SK-N-SH (cell line): ENCODE data around the gene HNRNPM.

ENCODE experiments used
- CTCF ChIP-seq: fragments of 200-600 bp; sonication (generic); IDR thresholded peaks from 2 replicates; pipeline ENCODE4 v1.6.1; 2017; ENCODE audit warnings: antibody characterized with exemption, mild to moderate bottlenecking, moderate library complexity
- GATA2 ChIP-seq: sonication (generic); formaldehyde crosslinking; IDR thresholded peaks from 2 replicates; pipeline ENCODE4 v1.5.0; 2020; ENCODE audit warnings: mild to moderate bottlenecking, missing genetic modification reagents
- POLR2AphosphoS5 ChIP-seq: IDR thresholded peaks from 2 replicates; pipeline ENCODE4 v1.6.1; 2012; ENCODE audit warnings: low read depth, low read length

- TF ChIP-seq CTCF, result 0 out of 2 replicates have a peak, but pooled peaks have one; percentile 7
- no peak for TF ChIP-seq POLR2AphosphoS5
- TF ChIP-seq GATA2, result no peak
Measured at GRCh38 chr19:8457209-8457608, 12.4 kb downstream of the HNRNPM start.
